Measurements from ENCODE around the gene SNX33. TPM values are rescaled to one million over a fixed set of nuclear protein-coding genes. Genes with fewer than 3 reads are reported as not detected.
A peak's percentile ranks its signal among the peaks of the same experiment; 100 is the strongest.

The SNX33 gene
- total and polyA plus RNA-seq, 7 donors = 3.5 to 8.0 (median 3.9) TPM

- no peak for TF ChIP-seq CTCF (IDR thresholded peaks at IDR 0.05)
- Histone ChIP-seq H3K4me3 (no peak overlapping the region), H3K27ac (peak overlapping the region; percentile 65), H3K36me3 (ENCODE audit: insufficient read depth in 1 of 2, low read depth in 1 of 2) (no peaks in the 10 kb centered on the region), H3K27me3 (ENCODE audit: insufficient read depth in 3 of 3, low read length in 2 of 3) (no peaks in the 10 kb centered on the region), H3K9me3 (no peaks in the 10 kb centered on the region), H3K4me1 (peaks cover 13% of the 10 kb centered on the region)
- intact Hi-C loops (cut with DNase I) = no loop called here
- peak; percentile 78 to 81 for DNase-seq
- ATAC-seq = peak; percentile 64 to 76 (median 72)
- WGBS, 3 donors = 30 to 34% (median 34%) methylated on average over 15 of the region's 15 CpGs
Measured at GRCh38 chr15:75666823-75667501, 19.2 kb downstream of the SNX33 start.

GRCh38 chr15:75669191-75669878 lies 21.6 kb downstream of the SNX33 start:
- Histone ChIP-seq H3K27ac (no peak overlapping the region), H3K36me3 (ENCODE audit: insufficient read depth in 1 of 2, low read depth in 1 of 2) (no peaks in the 10 kb centered on the region), H3K4me3 (no peak overlapping the region), H3K27me3 (ENCODE audit: insufficient read depth in 3 of 3, low read length in 2 of 3) (no peaks in the 10 kb centered on the region), H3K4me1 (peaks cover 28% of the 10 kb centered on the region), H3K9me3 (no peaks in the 10 kb centered on the region)
- no peak for TF ChIP-seq CTCF (IDR thresholded peaks at IDR 0.05)
- 77 to 80% (median 78%) methylated on average over 14 of the region's 14 CpGs for WGBS, 3 donors
- DNase-seq (no peak), ATAC-seq (no peak)
- intact Hi-C loops (cut with DNase I) = no loop called here

- Histone ChIP-seq H3K27ac (no peak overlapping the region), H3K36me3 (ENCODE audit: insufficient read depth in 1 of 2, low read depth in 1 of 2) (no peaks in the 10 kb centered on the region), H3K9me3 (no peaks in the 10 kb centered on the region), H3K4me1 (peaks cover 33% of the 10 kb centered on the region), H3K4me3 (no peak overlapping the region), H3K27me3 (ENCODE audit: insufficient read depth in 3 of 3, low read length in 2 of 3) (no peaks in the 10 kb centered on the region)
- ATAC-seq = no peak
- TF ChIP-seq CTCF (IDR thresholded peaks at IDR 0.05) = no peak
- 81 to 86% (median 82%) methylated on average over 6 of the region's 6 CpGs for WGBS, 3 donors
- intact Hi-C loops (cut with DNase I) = loop anchor here in 1 of 2 donors (10.0 kb wide), 1 partner anchor 155 kb away; no protein-coding TSS in a partner anchor
- DNase-seq = no peak
Measured at GRCh38 chr15:75669879-75670212, 22.1 kb downstream of the SNX33 start.

- no peaks in the 10 kb centered on the region for H3K9me3 ChIP-seq
- intact Hi-C loops (cut with DNase I) = loop anchor here in 1 of 2 donors (10.0 kb wide), 1 partner anchor 157 kb away; no protein-coding TSS in a partner anchor
Measured at GRCh38 chr15:75671730-75672602, 24.3 kb downstream of the SNX33 start.

More at GRCh38 chr15:75671730-75672602, 24.3 kb downstream of the SNX33 start:
- no peak overlapping the region for H3K4me3 ChIP-seq
- 65 to 70% (median 70%) methylated on average over 11 of the region's 11 CpGs for WGBS, 3 donors
- peak overlapping the region; percentile 56 for H3K27ac ChIP-seq
- no peak for TF ChIP-seq CTCF (IDR thresholded peaks at IDR 0.05)
- DNase-seq = no peak
- no peak for ATAC-seq
- H3K36me3 ChIP-seq (ENCODE audit: insufficient read depth in 1 of 2, low read depth in 1 of 2) = peaks cover 0 to 5% of the 10 kb centered on the region in 2 donors
- peaks cover 42% of the 10 kb centered on the region for H3K4me1 ChIP-seq
- H3K27me3 ChIP-seq (ENCODE audit: insufficient read depth in 3 of 3, low read length in 2 of 3) = no peaks in the 10 kb centered on the region

Data from psoas muscle (tissue), 8 donors.